ENCODE data around the gene INPP4A.

The INPP4A gene

GRCh38 chr2:98564541-98565132, 120.0 kb downstream of the INPP4A start:
- no peak for DNase-seq (ENCODE audit: low read depth)

DNA sequence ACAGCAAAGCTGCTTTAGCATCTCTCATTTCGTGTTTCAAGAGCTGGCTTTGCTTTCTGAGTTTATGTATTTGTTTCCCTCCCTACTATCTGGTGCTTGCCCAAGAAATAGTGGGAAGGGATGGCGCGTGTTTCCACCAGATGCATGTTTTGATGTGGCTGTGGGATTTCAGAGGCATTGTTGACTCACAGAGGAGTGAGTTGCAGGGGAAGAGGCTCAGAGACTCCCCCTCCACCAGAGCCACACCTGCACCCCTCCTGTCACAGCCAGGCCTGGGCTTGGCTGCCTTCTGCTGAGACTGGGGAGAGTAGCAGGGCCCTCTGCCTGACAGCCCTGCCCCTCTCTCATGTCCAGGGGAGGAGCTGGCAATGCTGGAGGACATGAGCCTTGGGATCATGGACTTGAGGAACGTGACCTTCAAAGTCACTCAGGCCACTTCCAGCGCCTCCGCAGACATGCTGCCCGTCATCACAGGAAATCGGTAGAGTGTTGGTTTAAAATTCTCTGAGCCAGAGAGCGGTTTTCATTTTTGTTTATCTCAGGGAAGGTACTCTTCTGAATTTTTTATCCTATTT, 120.7 kb downstream of the INPP4A start:
- no peak for DNase-seq (ENCODE audit: low read depth)

GRCh38 chr2:98565941-98566340, 121.3 kb downstream of the INPP4A start:
- no peak for DNase-seq (ENCODE audit: low read depth)

DNA sequence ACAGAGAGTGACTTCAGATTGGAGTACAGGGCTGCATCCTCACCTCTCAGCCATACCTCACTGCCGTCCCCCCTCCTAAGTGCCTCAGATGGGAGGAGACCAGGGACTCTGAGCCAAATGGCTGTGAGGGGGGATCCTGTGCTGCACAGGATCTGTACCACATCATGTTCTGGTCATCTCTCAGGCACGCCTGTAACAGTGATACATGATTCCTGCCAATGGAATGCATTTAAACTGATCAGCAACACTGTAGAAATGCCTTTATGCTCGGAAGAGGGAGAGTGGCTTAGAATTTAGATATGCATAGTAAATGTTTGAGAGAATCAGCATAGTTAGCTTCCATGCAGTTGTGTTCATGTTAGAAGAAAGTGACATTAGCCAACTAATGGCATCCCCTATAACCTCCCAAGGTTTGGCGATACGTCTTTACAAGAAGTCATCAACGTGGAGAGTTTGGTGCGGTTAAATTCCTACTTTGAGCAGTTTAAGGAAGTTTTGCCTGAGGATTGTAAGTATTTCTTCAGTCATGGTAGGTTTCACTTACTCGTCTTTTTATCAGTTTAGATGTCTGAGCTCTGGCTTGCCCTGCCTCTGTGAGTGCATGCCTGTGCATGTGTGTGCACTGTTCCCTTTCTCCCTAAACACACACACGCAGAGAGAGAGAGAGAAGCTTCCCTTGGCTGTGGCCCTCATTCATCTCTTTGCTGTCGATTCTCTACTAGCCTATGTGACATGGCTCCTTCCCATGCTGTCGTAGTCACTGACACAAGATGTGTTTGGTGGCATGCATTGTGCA, 123.7 kb downstream of the INPP4A start:
- no peak for DNase-seq (ENCODE audit: low read depth)

DNA sequence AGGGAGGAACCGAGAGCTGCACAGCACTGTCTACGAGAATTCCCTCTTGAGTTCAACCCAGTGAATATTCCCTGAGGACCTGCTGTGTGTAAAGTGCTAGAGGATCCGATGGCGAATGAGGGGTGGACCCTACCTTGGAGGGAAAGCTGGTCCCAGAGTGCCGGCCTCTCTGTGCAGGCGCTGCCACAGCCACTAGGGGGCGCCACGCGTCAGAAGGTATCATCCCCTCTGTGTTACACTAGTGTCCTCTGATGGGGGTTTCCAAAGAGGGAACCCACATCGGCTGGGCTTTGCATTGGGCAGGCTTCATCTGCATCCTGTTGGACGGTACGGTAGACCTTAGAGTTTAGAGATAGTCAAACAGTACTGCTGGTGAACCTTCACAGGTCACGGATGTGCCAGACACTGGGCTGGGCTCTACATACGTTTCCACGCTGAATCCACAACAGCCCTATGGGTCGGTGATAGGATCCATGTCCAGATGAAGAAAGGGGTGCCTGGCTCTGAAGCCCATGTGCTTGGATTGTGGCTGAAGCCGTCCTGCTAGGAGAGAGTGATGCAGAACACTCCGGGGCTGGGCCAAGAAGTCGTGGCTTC, 124.6 kb downstream of the INPP4A start:
- peak; percentile 44 for DNase-seq (ENCODE audit: low read depth)

DNA sequence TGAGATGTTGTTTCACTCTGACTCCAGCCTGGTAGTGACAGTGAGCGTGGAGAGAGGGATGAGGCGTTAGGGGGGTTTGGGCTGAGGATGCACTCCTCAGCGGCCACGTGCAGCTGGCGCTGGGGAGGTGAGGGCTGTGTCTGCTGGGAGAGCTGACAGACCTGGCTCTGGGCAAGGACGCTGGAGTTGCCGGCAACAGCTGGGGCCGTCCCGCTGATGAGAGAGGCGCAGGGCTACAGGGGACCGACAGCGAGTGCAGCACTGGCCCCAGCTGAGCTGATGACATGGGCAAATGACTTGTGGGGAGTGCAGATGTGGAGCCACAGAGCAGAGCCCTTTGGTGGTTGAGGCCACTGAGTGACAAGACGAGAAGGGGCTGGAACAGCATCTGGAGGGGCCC, 125.3 kb downstream of the INPP4A start:
- DNase-seq (ENCODE audit: low read depth): no peak

DNA sequence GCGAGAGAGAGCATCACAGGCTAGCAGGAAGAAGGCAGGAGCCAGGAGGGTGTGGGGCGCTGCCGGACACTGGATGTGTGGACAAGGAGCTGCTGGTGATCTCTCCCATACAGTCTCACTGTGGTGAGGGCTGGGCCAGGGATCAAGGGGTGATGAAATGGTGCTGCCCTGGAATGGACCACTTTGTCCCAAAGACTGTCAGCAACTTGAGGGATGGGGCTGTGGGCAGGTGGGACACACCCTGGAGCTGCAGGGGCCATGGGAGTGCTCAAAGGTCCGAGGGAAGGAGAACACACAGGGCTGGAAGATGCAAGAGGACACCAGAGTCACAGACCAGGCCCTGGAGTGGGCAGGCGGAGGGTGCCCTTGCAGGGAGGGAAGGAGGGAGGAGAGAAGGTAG, 125.7 kb downstream of the INPP4A start:
- no peak for DNase-seq (ENCODE audit: low read depth)

DNA sequence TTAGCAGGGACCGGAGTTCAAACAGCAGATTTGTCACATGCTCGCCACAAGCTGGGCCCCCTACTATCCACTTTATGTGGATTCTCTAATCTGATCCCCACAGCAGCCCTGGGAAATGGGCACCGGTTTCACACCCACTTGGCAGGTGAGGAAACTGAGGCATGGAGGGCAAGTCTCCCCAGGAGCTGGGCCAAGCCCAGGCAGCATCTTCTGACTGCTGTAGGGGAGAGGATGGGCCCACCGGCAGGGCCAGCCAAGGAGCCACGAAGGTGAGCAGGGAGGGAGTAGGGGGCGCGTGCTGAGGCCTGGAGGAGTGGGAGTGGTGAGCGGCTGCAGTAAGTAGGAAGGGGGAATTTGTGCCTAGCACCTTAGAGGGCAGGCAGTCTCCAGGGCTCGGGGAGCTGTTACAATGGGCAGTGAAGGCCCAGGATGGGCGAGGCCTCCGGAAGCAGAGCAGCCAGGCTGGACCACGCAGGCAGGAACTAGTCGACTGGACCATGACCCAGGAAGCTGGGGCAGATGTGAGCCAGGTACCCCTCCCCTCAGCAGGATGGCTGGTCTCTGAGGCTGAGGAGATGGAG, 126.6 kb downstream of the INPP4A start:
- DNase-seq (ENCODE audit: low read depth): no peak

GRCh38 chr2:98571796-98572195, 127.1 kb downstream of the INPP4A start:
- DNase-seq (ENCODE audit: low read depth): no peak

- DNase-seq (ENCODE audit: low read depth): no peak
Observed at GRCh38 chr2:98572211-98572610, 127.6 kb downstream of the INPP4A start.

DNA sequence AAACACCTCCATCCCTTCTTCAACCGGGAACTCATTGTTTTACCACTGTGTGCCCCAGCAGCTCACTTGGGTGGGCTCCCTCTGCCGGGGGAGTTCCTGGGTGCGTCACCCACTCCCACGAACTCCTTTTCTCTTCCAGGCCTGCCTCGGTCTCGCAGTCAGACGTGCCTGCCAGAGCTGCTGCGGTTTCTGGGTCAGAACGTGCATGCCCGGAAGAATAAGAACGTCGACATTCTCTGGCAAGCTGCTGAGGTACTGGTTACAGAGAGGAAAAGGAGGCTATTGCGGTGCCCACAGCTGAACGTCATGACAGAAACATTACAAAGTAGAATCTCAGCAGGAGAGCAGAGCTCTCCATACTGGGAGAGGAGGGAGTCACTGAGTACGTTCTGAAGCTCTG, 128.0 kb downstream of the INPP4A start:
- no peak for DNase-seq (ENCODE audit: low read depth)

DNA sequence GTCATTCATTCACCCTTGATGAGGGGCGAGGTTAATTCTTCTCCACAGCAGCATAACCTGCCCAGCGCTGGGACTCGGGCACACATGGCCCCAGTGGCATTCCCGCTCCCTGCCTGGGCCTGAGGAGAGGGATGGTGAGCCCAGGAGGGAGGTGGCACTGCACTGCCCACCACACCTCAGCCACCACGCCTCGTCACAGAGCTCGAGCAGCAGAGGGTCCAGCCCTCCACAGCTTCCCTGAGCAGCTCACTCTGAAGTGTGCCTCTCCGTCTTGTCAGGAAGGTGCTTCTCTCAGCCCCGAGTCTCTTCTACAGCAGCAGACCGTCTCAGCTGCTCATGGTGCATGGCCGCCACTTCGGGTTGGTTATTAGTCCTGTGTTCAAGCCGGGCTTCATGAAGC, 128.8 kb downstream of the INPP4A start:
- DNase-seq (ENCODE audit: low read depth): no peak

DNA sequence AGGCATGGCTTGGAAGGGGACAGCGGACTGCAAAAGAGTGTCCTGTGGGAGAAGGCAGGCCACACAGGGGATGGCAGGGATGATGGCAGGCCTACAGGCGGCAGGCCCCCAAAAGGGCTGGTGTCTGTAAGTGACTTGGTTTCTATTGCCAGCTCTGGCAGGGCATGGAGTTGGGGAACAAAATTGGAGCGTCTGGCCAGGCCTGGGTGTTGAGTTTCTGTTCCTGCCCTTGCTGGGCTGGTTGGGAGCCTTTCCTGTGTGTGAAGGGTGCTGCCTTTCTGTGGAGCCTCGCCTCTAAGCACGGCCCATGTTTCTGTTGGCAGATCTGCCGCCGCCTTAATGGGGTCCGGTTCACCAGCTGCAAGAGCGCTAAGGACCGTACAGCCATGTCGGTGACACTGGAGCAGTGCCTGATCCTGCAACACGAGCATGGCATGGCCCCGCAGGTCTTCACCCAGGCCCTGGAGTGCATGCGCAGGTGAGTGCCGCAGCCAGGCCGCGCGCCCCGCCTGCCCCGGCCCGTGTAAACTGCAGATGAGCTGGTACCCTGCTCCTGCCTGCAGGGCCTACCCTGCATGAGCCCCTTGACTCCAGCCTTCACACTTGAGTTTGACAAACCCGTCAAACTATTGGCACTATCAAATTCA, 132.1 kb downstream of the INPP4A start:
- no peak for DNase-seq (ENCODE audit: low read depth)

- no peak for DNase-seq (ENCODE audit: low read depth)
Observed at GRCh38 chr2:98577313-98577712, 132.7 kb downstream of the INPP4A start.

DNA sequence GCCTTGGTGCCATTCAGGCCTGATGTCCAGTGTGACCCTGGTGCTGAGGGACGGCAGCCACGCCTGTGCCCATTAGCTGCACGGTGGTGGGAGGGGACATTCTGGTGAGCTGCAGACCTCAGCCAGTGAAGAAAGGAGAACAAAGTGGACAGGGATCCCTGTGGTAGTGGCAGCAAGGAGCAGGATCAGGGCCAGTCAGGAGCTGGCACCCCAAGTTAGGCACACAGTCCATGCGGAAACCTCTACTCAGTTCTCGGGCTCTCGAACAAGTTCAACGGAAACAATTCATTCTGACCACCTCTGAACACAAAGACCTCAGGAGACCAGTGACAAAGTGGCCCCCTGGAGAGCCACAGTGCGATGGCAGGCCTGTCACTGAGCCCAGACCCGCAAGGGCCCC, 133.6 kb downstream of the INPP4A start:
- DNase-seq (ENCODE audit: low read depth): no peak

DNA sequence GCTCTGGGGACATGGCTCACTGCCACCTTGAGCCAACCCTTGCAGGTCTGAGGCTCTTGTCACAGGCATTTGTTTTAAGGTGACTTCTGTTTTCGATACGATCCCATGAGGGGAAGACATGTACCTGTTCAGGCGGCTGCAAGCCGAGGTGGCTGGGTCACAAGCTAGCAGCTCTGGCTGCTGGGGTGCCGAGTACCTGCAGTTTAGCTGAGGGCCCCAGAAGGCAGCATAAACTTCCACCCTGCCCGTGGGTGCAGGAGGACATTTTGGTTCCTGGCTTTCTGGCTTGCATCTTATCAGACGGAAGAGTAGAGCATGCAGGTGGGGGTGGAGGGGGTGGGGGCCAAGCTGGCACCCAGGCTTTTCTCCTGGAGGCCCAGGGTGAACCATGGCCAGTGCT, 135.3 kb downstream of the INPP4A start:
- no peak for DNase-seq (ENCODE audit: low read depth)

DNA sequence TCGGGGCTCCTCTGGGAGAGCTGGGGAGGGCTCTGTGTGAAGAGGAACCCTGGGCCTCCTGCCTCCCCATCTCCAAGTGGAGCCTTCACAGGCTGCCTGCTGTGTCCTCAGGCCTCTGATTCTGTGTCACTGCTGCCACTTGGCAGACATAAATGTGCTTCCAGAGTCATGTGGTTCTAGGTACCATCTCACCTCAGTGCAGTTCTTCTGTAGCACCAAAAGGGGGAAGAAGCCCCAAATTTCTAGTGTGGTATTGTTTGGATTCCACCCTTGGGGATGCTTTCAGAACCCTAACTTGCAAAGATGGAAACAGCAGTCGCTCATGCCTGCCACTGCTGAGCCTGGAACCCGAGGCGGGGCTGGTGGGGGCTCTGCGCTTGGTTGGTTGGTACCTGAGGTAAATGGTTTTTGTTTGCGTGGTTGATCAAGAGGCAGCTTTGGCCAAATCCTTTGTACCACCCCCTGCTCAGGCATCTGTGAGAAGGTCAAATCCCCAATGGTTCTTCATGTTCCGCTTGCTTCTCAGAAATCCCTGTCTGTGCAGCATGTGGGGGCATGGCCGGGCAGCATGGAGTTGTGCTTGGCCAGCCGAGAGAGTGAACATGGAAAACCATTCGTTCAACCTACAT, 136.1 kb downstream of the INPP4A start:
- DNase-seq (ENCODE audit: low read depth): no peak

GRCh38 chr2:98582523-98582922, 137.9 kb downstream of the INPP4A start:
- no peak for DNase-seq (ENCODE audit: low read depth)

- no peak for DNase-seq (ENCODE audit: low read depth)
Observed at GRCh38 chr2:98583276-98583675, 138.6 kb downstream of the INPP4A start.

- DNase-seq (ENCODE audit: low read depth): no peak
Observed at GRCh38 chr2:98583816-98584618, 139.4 kb downstream of the INPP4A start.

GRCh38 chr2:98585386-98585785, 140.7 kb downstream of the INPP4A start:
- DNase-seq (ENCODE audit: low read depth): no peak

Data from activated T-helper 1 cell treated with Interleukin-2 at 50 U/mL for 16 hours (primary cell).